ENCODE measurements around the gene KIF4A.
"Not testable (repeated sequence)": the region's sequence is repeated elsewhere in the genome, so short reads cannot be mapped to it uniquely, and the experiment has no call there.

GRCh38 chrX:70349367-70350125, 59.6 kb downstream of the KIF4A start:
- not testable (repeated sequence) for TF ChIP-seq CTCF (IDR thresholded peaks at IDR 0.05 in 8 of 11, conservative IDR thresholded peaks at IDR 0.05 in 3 of 11); POLR2A (IDR thresholded peaks at IDR 0.05); POLR2AphosphoS5 (IDR thresholded peaks at IDR 0.05)
